ENCODE data around the gene MGA. TPM values are rescaled to one million over a fixed set of nuclear protein-coding genes. Genes with fewer than 3 reads are reported as not detected.
A peak's percentile ranks its signal among the peaks of the same experiment; 100 is the strongest.

MGA gene
- polyA plus RNA-seq, 1 donor (not counting 4 experiments of a cell fraction or from before 2014, with no cell fraction given): 6.3 TPM

- H3K79me2 ChIP-seq (ENCODE audit: control insufficient read depth, insufficient read depth, low read length): peaks cover 50% of the 10 kb centered on the region
Observed at GRCh38 chr15:41804916-41805666, 144.9 kb downstream of the MGA start.

DNA sequence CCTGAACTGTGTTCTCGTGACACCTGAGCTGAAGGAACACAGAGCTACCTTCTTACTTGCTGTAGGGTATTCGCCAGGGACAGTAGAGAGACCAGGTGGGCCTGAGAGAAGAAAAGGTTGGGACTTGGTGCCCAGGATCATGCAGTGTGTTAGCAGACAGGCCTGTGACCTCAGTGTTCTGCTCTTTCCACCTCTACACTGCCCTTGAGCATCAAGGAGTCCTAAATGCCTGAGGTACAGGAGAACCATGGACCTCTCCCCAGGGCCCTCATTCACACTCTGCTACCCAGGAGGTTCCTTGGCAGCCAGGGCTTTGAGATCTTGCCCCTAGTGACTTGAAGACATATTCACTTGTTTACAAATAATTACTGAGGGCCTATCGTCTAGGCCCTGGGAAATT lies 145.5 kb downstream of the MGA start:
- Histone ChIP-seq H3K9ac (ENCODE audit: control insufficient read depth, extremely low read depth, insufficient read depth, low read length) (peak overlapping the region; percentile 78), H3K4me2 (ENCODE audit: control insufficient read depth, extremely low read depth, insufficient read depth, low read depth, low read length) (peak overlapping the region; percentile 70), H3K79me2 (ENCODE audit: control insufficient read depth, insufficient read depth, low read length) (peaks cover 45% of the 10 kb centered on the region), H3K9me1 (ENCODE audit: control insufficient read depth, extremely low read depth, insufficient read depth, low read length) (no peaks in the 10 kb centered on the region), H3K27me3 (ENCODE audit: control insufficient read depth, extremely low read depth, insufficient read depth, low read length) (no peaks in the 10 kb centered on the region), H3K9me3 (ENCODE audit: control insufficient read depth, low read depth, low read length) (no peaks in the 10 kb centered on the region), H4K20me1 (ENCODE audit: control insufficient read depth, extremely low read depth, insufficient read depth, low read length) (no peaks in the 10 kb centered on the region), H3K36me3 (ENCODE audit: control insufficient read depth in 2 of 2, extremely low read depth in 1 of 2, insufficient read depth in 2 of 2, low read length in 2 of 2) (peaks cover 2 to 34% of the 10 kb centered on the region in 2 experiments), H2AFZ (ENCODE audit: control insufficient read depth, low read length) (no peak overlapping the region), H3K4me3 (ENCODE audit: control insufficient read depth in 2 of 3, extremely low read depth in 1 of 3, insufficient read depth in 2 of 3, low read depth in 1 of 3, low read length in 3 of 3) (peak overlapping the region in 1 of 3 experiments; percentile 18), H3K4me1 (ENCODE audit: control insufficient read depth, extremely low read depth, insufficient read depth, low read length) (peaks cover 85% of the 10 kb centered on the region), H3K27ac (ENCODE audit: control insufficient read depth, insufficient read depth, low read length) (peak overlapping the region; percentile 99)
- no peak for TF ChIP-seq EZH2 (IDR thresholded peaks at IDR 0.05; ENCODE audit: low read length)
- TF ChIP-seq, protein P1, sequence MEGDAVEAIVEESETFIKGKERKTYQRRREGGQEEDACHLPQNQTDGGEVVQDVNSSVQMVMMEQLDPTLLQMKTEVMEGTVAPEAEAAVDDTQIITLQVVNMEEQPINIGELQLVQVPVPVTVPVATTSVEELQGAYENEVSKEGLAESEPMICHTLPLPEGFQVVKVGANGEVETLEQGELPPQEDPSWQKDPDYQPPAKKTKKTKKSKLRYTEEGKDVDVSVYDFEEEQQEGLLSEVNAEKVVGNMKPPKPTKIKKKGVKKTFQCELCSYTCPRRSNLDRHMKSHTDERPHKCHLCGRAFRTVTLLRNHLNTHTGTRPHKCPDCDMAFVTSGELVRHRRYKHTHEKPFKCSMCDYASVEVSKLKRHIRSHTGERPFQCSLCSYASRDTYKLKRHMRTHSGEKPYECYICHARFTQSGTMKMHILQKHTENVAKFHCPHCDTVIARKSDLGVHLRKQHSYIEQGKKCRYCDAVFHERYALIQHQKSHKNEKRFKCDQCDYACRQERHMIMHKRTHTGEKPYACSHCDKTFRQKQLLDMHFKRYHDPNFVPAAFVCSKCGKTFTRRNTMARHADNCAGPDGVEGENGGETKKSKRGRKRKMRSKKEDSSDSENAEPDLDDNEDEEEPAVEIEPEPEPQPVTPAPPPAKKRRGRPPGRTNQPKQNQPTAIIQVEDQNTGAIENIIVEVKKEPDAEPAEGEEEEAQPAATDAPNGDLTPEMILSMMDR (optimal IDR thresholded peaks at IDR 0.05 in 1 of 3, IDR thresholded peaks at IDR 0.05 in 1 of 3, conservative IDR thresholded peaks at IDR 0.05 in 1 of 3; ENCODE audit: extremely low read depth in 1 of 3, insufficient read depth in 2 of 3, low read length in 3 of 3): no peak
- dilution Hi-C loops (cut with MboI; ENCODE audit: extremely low pct_ligation_motif_present, low sequenced_read_pairs): no loop called here
- DNase-seq (ENCODE audit: low read depth, low spot score) (no peak), FAIRE-seq (no peak)

More at GRCh38 chr15:41804916-41805666, 144.9 kb downstream of the MGA start:
- FAIRE-seq: no peak
- Histone ChIP-seq H3K9ac (ENCODE audit: control insufficient read depth, extremely low read depth, insufficient read depth, low read length) (peak overlapping the region; percentile 78), H3K4me3 (ENCODE audit: control insufficient read depth in 2 of 3, extremely low read depth in 1 of 3, insufficient read depth in 2 of 3, low read depth in 1 of 3, low read length in 3 of 3) (peak overlapping the region in 1 of 3 experiments; percentile 18), H3K36me3 (ENCODE audit: control insufficient read depth in 2 of 2, extremely low read depth in 1 of 2, insufficient read depth in 2 of 2, low read length in 2 of 2) (peaks cover 1 to 32% of the 10 kb centered on the region in 2 experiments), H3K9me3 (ENCODE audit: control insufficient read depth, low read depth, low read length) (no peaks in the 10 kb centered on the region), H2AFZ (ENCODE audit: control insufficient read depth, low read length) (no peak overlapping the region), H3K9me1 (ENCODE audit: control insufficient read depth, extremely low read depth, insufficient read depth, low read length) (no peaks in the 10 kb centered on the region), H3K4me2 (ENCODE audit: control insufficient read depth, extremely low read depth, insufficient read depth, low read depth, low read length) (peak overlapping the region; percentile 70), H3K27me3 (ENCODE audit: control insufficient read depth, extremely low read depth, insufficient read depth, low read length) (no peaks in the 10 kb centered on the region), H3K4me1 (ENCODE audit: control insufficient read depth, extremely low read depth, insufficient read depth, low read length) (peaks cover 85% of the 10 kb centered on the region), H3K27ac (ENCODE audit: control insufficient read depth, insufficient read depth, low read length) (peak overlapping the region; percentile 99), H4K20me1 (ENCODE audit: control insufficient read depth, extremely low read depth, insufficient read depth, low read length) (no peaks in the 10 kb centered on the region)
- DNase-seq (ENCODE audit: low read depth, low spot score): no peak
- TF ChIP-seq, protein P1 (optimal IDR thresholded peaks at IDR 0.05 in 1 of 3, IDR thresholded peaks at IDR 0.05 in 1 of 3, conservative IDR thresholded peaks at IDR 0.05 in 1 of 3; ENCODE audit: extremely low read depth in 1 of 3, insufficient read depth in 2 of 3, low read length in 3 of 3): no peak
- no peak for TF ChIP-seq EZH2 (IDR thresholded peaks at IDR 0.05; ENCODE audit: low read length)
- dilution Hi-C loops (cut with MboI; ENCODE audit: extremely low pct_ligation_motif_present, low sequenced_read_pairs): no loop called here

Measured in keratinocyte (primary cell).